NCI-H2196 (cell line): ENCODE results near the gene SLC17A7.
"Not testable (repeated sequence)": the region's sequence is repeated elsewhere in the genome, so short reads cannot be mapped to it uniquely, and the experiment has no call there.

Experiments used
- DNase-seq: peaks from one replicate; lab custom pipeline; 2025; ENCODE audit not compliant: unreplicated experiment; lab: John Stamatoyannopoulos, UW

The SLC17A7 gene

GRCh38 chr19:49445997-49446396 is 4.7 kb upstream of the SLC17A7 start:
- DNase-seq, result no peak

GRCh38 chr19:49444100-49444700 is 2.9 kb upstream of the SLC17A7 start:
- not testable (repeated sequence) for DNase-seq

GRCh38 chr19:49443366-49444099 is 2.2 kb upstream of the SLC17A7 start:
- DNase-seq, result peak; percentile 100

GRCh38 chr19:49442771-49443365 is 1.5 kb upstream of the SLC17A7 start:
- peak; percentile 95 for DNase-seq

GRCh38 chr19:49442354-49442753 is 1.0 kb upstream of the SLC17A7 start:
- peak; percentile 52 for DNase-seq

- DNase-seq, result no peak
Observed at GRCh38 chr19:49441960-49442350, 628 bp upstream of the SLC17A7 start.

GRCh38 chr19:49440439-49441209 is 703 bp downstream of the SLC17A7 start:
- DNase-seq, result no peak

GRCh38 chr19:49439836-49440235 is 1.5 kb downstream of the SLC17A7 start:
- no peak for DNase-seq

- DNase-seq, result no peak
Observed at GRCh38 chr19:49438261-49438660, 3.1 kb downstream of the SLC17A7 start.

GRCh38 chr19:49437231-49437630 is 4.1 kb downstream of the SLC17A7 start:
- DNase-seq, result no peak

GRCh38 chr19:49436381-49437017 is 4.8 kb downstream of the SLC17A7 start:
- no peak for DNase-seq

GRCh38 chr19:49435670-49436069 is 5.7 kb downstream of the SLC17A7 start:
- DNase-seq, result no peak

- no peak for DNase-seq
Observed at GRCh38 chr19:49434907-49435583, 6.3 kb downstream of the SLC17A7 start.

- no peak for DNase-seq
Observed at GRCh38 chr19:49433240-49433901, 8.0 kb downstream of the SLC17A7 start.

GRCh38 chr19:49432141-49433073 is 8.9 kb downstream of the SLC17A7 start:
- no peak for DNase-seq

GRCh38 chr19:49431330-49431749 is 10.0 kb downstream of the SLC17A7 start:
- no peak for DNase-seq

GRCh38 chr19:49430678-49431329 is 10.5 kb downstream of the SLC17A7 start:
- DNase-seq, result no peak

GRCh38 chr19:49430172-49430677 is 11.1 kb downstream of the SLC17A7 start:
- DNase-seq, result no peak
